HepG2 (cell line): ENCODE results near the gene GUCY1B1. TPM values are rescaled to one million over a fixed set of nuclear protein-coding genes. Genes with fewer than 3 reads are reported as not detected.

Source experiments
- ATAC-seq: fragments of 200-7000 bp; cut with Tn5 transposase; 3 replicates; pipeline ENCODE4 v1.9.1; 2020; ENCODE audit warnings: mild to moderate bottlenecking, moderate library complexity
- BruUV-seq: library from RNA; stranded (reverse); fragments of 400-500 nt; replicated peaks from 2 replicates; lab custom pipeline; 2021; lab: Mats Ljungman, UMichigan
- CTCF ChIA-PET: fragments of 300-600 bp; formaldehyde crosslinking; extraction: SDS; loops from one replicate; lab custom pipeline; 2021; ENCODE audit warnings: low total read pairs, inconsistent platforms, low intra/inter-chr PET ratio; lab: Yijun Ruan, JAX
- POLR2A ChIA-PET: fragments of 350-600 bp; sonication (Branson Sonifier 250); formaldehyde crosslinking; loops from one replicate; lab custom pipeline; 2020; ENCODE audit warnings: antibody characterized with exemption, inconsistent platforms; lab: Yijun Ruan, JAX
- DNase-seq: peaks from one replicate; pipeline ENCODE4 v3.0.0-alpha.2; 2015; ENCODE audit warnings: low spot score
- FAIRE-seq: peaks from 3 replicates; lab custom pipeline; 2011; peaks lifted over from hg19 to GRCh38; lab: Jason Lieb, UNC
- H2AFZ ChIP-seq: one replicate; pipeline ENCODE4 v1.6.1; 2011; ENCODE audit warnings: low read length, inconsistent platforms
- H3K27ac ChIP-seq: fragments of 300-600 bp; 3 replicates; pipeline ENCODE4 v1.8.0; 2011; ENCODE audit warnings: mixed run types, mild to moderate bottlenecking, mixed read lengths, low read length, inconsistent platforms; ENCODE audit not compliant: insufficient read depth; ENCODE audit errors: extremely low read length
- H3K27me3 ChIP-seq, 2 experiments: fragments of 200-600 bp in 1 of 2; 2 replicates in 1 of 2; 3 replicates in 1 of 2; pipeline versions ENCODE4 v1.6.0 to v1.8.0; 2011; ENCODE audit warnings: low read length in 2 of 2, mild to moderate bottlenecking in 2 of 2, moderate library complexity in 2 of 2, inconsistent platforms in 1 of 2; ENCODE audit not compliant: insufficient read depth in 2 of 2, control insufficient read depth in 1 of 2
- H3K36me3 ChIP-seq, 2 experiments: fragments of 200-600 bp in 1 of 2; replicated peaks in 1 of 2; 2 replicates in 1 of 2; 3 replicates in 1 of 2; pipeline versions ENCODE4 v1.5.1 to v1.8.0; 2011; ENCODE audit warnings: low read length in 2 of 2, inconsistent platforms in 1 of 2; ENCODE audit not compliant: insufficient read depth in 2 of 2, control insufficient read depth in 1 of 2
- H3K4me1 ChIP-seq: 2 replicates; pipeline ENCODE4 v1.5.1; 2012; ENCODE audit warnings: low read length, inconsistent platforms; ENCODE audit not compliant: insufficient read depth
- H3K4me2 ChIP-seq: 2 replicates; pipeline ENCODE4 v1.6.0; 2011; ENCODE audit warnings: low read depth, low read length, inconsistent platforms
- H3K4me3 ChIP-seq, 3 experiments: fragments of 200-600 bp in 1 of 3; sonication (generic), shearing (Covaris generic) in 1 of 3; replicated peaks in 1 of 3; 2 replicates each; pipeline ENCODE4 v1.5.1; 2011 to 2016; ENCODE audit warnings: low read length in 3 of 3, inconsistent platforms in 2 of 3, low read depth in 2 of 3, mild to moderate bottlenecking in 2 of 3, control low read depth in 1 of 3, mixed read lengths in 1 of 3; ENCODE audit not compliant: insufficient read depth in 1 of 3
- H3K79me2 ChIP-seq: one replicate; pipeline ENCODE4 v1.6.1; 2011; ENCODE audit warnings: low read length, inconsistent platforms; ENCODE audit not compliant: insufficient read depth
- H3K9ac ChIP-seq: 2 replicates; pipeline ENCODE4 v1.6.0; 2011; ENCODE audit warnings: mild to moderate bottlenecking, low read depth, low read length, inconsistent platforms; ENCODE audit not compliant: insufficient read depth
- H3K9me3 ChIP-seq: 2 replicates; pipeline ENCODE4 v1.5.1; 2012; ENCODE audit warnings: mild to moderate bottlenecking, low read length
- H4K20me1 ChIP-seq: 2 replicates; pipeline ENCODE4 v1.6.0; 2011; ENCODE audit warnings: inconsistent platforms, mild to moderate bottlenecking, low read length, moderate library complexity; ENCODE audit not compliant: insufficient read depth
- ATF1 ChIP-seq: IDR thresholded peaks from 2 replicates; pipeline ENCODE4 v1.6.1; 2016; ENCODE audit warnings: mild to moderate bottlenecking, control low read depth
- CBX2 ChIP-seq, 2 experiments: fragments of 200-600 bp in 1 of 2; sonication (generic); formaldehyde crosslinking in 1 of 2; IDR thresholded peaks; 2 replicates each; pipeline versions ENCODE4 v1.7.0 to v1.8.1; 2018 to 2022; ENCODE audit warnings: low read depth in 2 of 2, low read length in 1 of 2, mild to moderate bottlenecking in 1 of 2, missing genetic modification reagents in 1 of 2
- CCAR2 ChIP-seq: fragments of 200-400 bp; formaldehyde crosslinking; optimal IDR thresholded peaks from 2 replicates; pipeline ENCODE3; 2018; ENCODE audit warnings: low read depth, mild to moderate bottlenecking, low read length, moderate library complexity
- KAT7 ChIP-seq: IDR thresholded peaks from 2 replicates; pipeline ENCODE4 v1.6.1; 2018; ENCODE audit warnings: borderline replicate concordance, missing compliant biosample characterization
- KAT8 ChIP-seq: IDR thresholded peaks from 2 replicates; pipeline ENCODE4 v1.6.1; 2016; ENCODE audit warnings: missing genetic modification reagents, missing compliant biosample characterization
- NCOA1 ChIP-seq: sonication (generic); formaldehyde crosslinking; IDR thresholded peaks from 2 replicates; pipeline ENCODE4 v1.9.0; 2021; ENCODE audit warnings: missing genetic modification reagents
- SRSF1 ChIP-seq: fragments of 200-400 bp; formaldehyde crosslinking; optimal IDR thresholded peaks from 2 replicates; pipeline ENCODE3; 2017; ENCODE audit warnings: mild to moderate bottlenecking, low read depth, low read length, moderate library complexity
- SRSF9 ChIP-seq: fragments of 200-400 bp; formaldehyde crosslinking; IDR thresholded peaks from 2 replicates; pipeline ENCODE4 v1.6.1; 2018; ENCODE audit warnings: borderline replicate concordance, mild to moderate bottlenecking, low read depth, low read length; ENCODE audit not compliant: insufficient read depth, poor library complexity, severe bottlenecking
- TFE3 ChIP-seq: IDR thresholded peaks from 2 replicates; pipeline ENCODE4 v1.6.1; 2016
- ZBTB8A ChIP-seq: sonication (generic); formaldehyde crosslinking; IDR thresholded peaks from 2 replicates; pipeline ENCODE4 v1.4.0; 2020; ENCODE audit warnings: mild to moderate bottlenecking, low read depth, missing genetic modification reagents, borderline replicate concordance
- ZNF605 ChIP-seq: sonication (generic); formaldehyde crosslinking; IDR thresholded peaks from 2 replicates; pipeline ENCODE4 v1.8.0; 2022; ENCODE audit warnings: mild to moderate bottlenecking, missing genetic modification reagents
- ZXDC ChIP-seq: sonication (generic); formaldehyde crosslinking; IDR thresholded peaks from 2 replicates; pipeline ENCODE4 v1.5.0; 2020; ENCODE audit warnings: mild to moderate bottlenecking, missing genetic modification reagents
- WGBS: methylation state at CpG from one replicate; pipeline ENCODE4 v1.1.6; 2017; ENCODE audit warnings: low lambda C conversion rate; 5-methylcytosine and 5-hydroxymethylcytosine counted together
- in situ Hi-C: cut with HindIII; loops from 2 replicates; pipeline ENCODE4 v1.10.0; 2017; ENCODE audit warnings: low pct_unique_long_range_greater_than_20kb; ENCODE audit not compliant: extremely low pct_ligation_motif_present
- intact Hi-C: fragments of 100-400 bp; cut with micrococcal nuclease; formaldehyde crosslinking; loops from one replicate; pipeline ENCODE4 v1.10.0; 2022; ENCODE audit not compliant: unreplicated experiment
- polyA plus RNA-seq, 8 experiments: library from polyadenylated mRNA; depleted of rRNA in 3 of 8; stranded (reverse) in 7 of 8; unstranded in 1 of 8; fragments of >200 nt; fragmentation: Illumina TruSeq in 4 of 8; extraction: Trizol in 4 of 8; gene quantifications; 2 replicates each; pipeline versions ENCODE4 v1.2.1 to v1.2.3, GENCODE V29; 2011 to 2016; ENCODE audit warnings: low read depth in 4 of 8, missing spikeins in 1 of 8, mixed read lengths in 1 of 8; ENCODE audit not compliant: insufficient read depth in 1 of 8
- total RNA-seq, 5 experiments: library from RNA; depleted of rRNA; stranded (reverse); fragments of >200 nt; fragmentation: Illumina TruSeq; extraction: Trizol; gene quantifications; 2 replicates each; pipeline ENCODE4 v1.2.3, GENCODE V29; 2016; ENCODE audit warnings: low read depth in 1 of 5

Gene GUCY1B1
- total and polyA plus RNA-seq, 2 of the 13 experiments (the other 11 are each of a cell fraction or from before 2014, with no cell fraction given): not detected

GRCh38 chr4:155777971-155778735 is 19.3 kb downstream of the GUCY1B1 start:
- in situ Hi-C loops: loop anchor here (25.0 kb wide), 1 partner anchor 341 kb away; no protein-coding TSS in a partner anchor
- Histone ChIP-seq H3K4me1 (no peaks in the 10 kb centered on the region), H3K4me2 (no peak overlapping the region), H3K36me3 (no peaks in the 10 kb centered on the region), H3K9ac (no peak overlapping the region), H3K79me2 (no peaks in the 10 kb centered on the region), H2AFZ (no peak overlapping the region)
- ATAC-seq (no peak), DNase-seq (no peak)
- POLR2A ChIA-PET: no interaction called here
- WGBS: 0% methylated on average over 3 of the region's 3 CpGs
- TF ChIP-seq SRSF9 (no peak), SRSF1 (no peak), NCOA1 (no peak), ATF1 (no peak)
- TF ChIP-seq, all 625 proteins: peak for 0
- Histone ChIP-seq H4K20me1 (no peaks in the 10 kb centered on the region), H3K9me3 (no peaks in the 10 kb centered on the region), H3K27ac (no peak overlapping the region), H3K27me3 (no peaks in the 10 kb centered on the region), H3K4me3 (no peak overlapping the region)
- CTCF ChIA-PET: no interaction called here
- intact Hi-C loops: no loop called here
- no TSS peak for BruUV-seq
- FAIRE-seq: no peak

- Histone ChIP-seq H2AFZ (no peak overlapping the region), H3K4me3 (no peak overlapping the region), H3K9ac (no peak overlapping the region), H4K20me1 (no peaks in the 10 kb centered on the region), H3K36me3 (no peaks in the 10 kb centered on the region), H3K9me3 (no peaks in the 10 kb centered on the region), H3K27me3 (no peaks in the 10 kb centered on the region), H3K4me1 (no peaks in the 10 kb centered on the region), H3K4me2 (no peak overlapping the region), H3K79me2 (no peaks in the 10 kb centered on the region), H3K27ac (no peak overlapping the region)
- POLR2A ChIA-PET: no interaction called here
- in situ Hi-C loops (loop anchor here (25.0 kb wide), 1 partner anchor 343 kb away; no protein-coding TSS in a partner anchor), intact Hi-C loops (no loop called here)
- CTCF ChIA-PET: no interaction called here
- WGBS: 0% methylated on average over 1 of the region's 1 CpG
- BruUV-seq: no TSS peak
- ATAC-seq: no peak
- DNase-seq: no peak
- FAIRE-seq: no peak
- TF ChIP-seq CCAR2 (no peak), ZXDC (CRISPR knock-in tag) (no peak), TFE3 (CRISPR knock-in tag) (no peak), KAT8 (no peak), CBX2 (IDR thresholded peaks at IDR 0.05; ENCODE audit: low read depth, low read length) (no peak), CBX2 (CRISPR knock-in tag; IDR thresholded peaks at IDR 0.05; ENCODE audit: low read depth) (no peak), ZBTB8A (CRISPR knock-in tag) (no peak), ZNF605 (CRISPR knock-in tag) (no peak), KAT7 (CRISPR knock-in tag) (no peak)
Measured at GRCh38 chr4:155780775-155781174, 22.0 kb downstream of the GUCY1B1 start.
